ENCODE results near the gene SNX27. TPM values are rescaled to one million over a fixed set of nuclear protein-coding genes. Genes with fewer than 3 reads are reported as not detected.

Gene SNX27
- total and polyA plus RNA-seq, 2 experiments from 2014 or later, result 40.6 to 59.7 TPM

- no peak overlapping the region for H2AFZ ChIP-seq
- peaks cover 4% of the 10 kb centered on the region for H3K27me3 Mint-ChIP-seq (ENCODE audit: insufficient read depth, low read depth, poor library complexity)
- peaks cover 3% of the 10 kb centered on the region; the same call in 1 of the 3 replicates for H3K4me1 Mint-ChIP-seq
- H3K27ac ChIP-seq (ENCODE audit: low read depth), result no peak overlapping the region
- H3K27me3 ChIP-seq (ENCODE audit: insufficient read depth), result no peaks in the 10 kb centered on the region
- no peak overlapping the region for H3K27ac Mint-ChIP-seq
- H3F3A ChIP-seq (replicated peaks; ENCODE audit: low read depth), result no peaks in the 10 kb centered on the region
- no peaks in the 10 kb centered on the region for H3K36me3 ChIP-seq (ENCODE audit: insufficient read depth)
- no peaks in the 10 kb centered on the region for H3K4me1 ChIP-seq (ENCODE audit: insufficient read depth)
- TF ChIP-seq CREB1 (CRISPR knock-in tag; IDR thresholded peaks at IDR 0.05; ENCODE audit: low read depth) (no peak), NANOG (IDR thresholded peaks at IDR 0.05; ENCODE audit: borderline replicate concordance) (no peak), ETS1 (IDR thresholded peaks at IDR 0.05) (no peak), POLR2AphosphoS5 (IDR thresholded peaks at IDR 0.05; ENCODE audit: low read depth) (no peak), STAT1 (IDR thresholded peaks at IDR 0.05; ENCODE audit: unreplicated experiment) (no peak), JUNB (IDR thresholded peaks at IDR 0.05; ENCODE audit: unreplicated experiment) (no peak), REST (IDR thresholded peaks at IDR 0.05; ENCODE audit: unreplicated experiment) (no peak), EZH2 (IDR thresholded peaks at IDR 0.05; ENCODE audit: low read depth, unreplicated experiment) (no peak), EZH2phosphoT487 (IDR thresholded peaks at IDR 0.05; ENCODE audit: unreplicated experiment) (no peak), ZNF114 (CRISPR knock-in tag; IDR thresholded peaks at IDR 0.05) (no peak), ZNF331 (CRISPR knock-in tag; IDR thresholded peaks at IDR 0.05; ENCODE audit: low read depth) (no peak), ZNF462 (CRISPR knock-in tag; IDR thresholded peaks at IDR 0.05) (no peak), CTCF (conservative IDR thresholded peaks at IDR 0.05; ENCODE audit: low read depth in 2 of 2) (no peak)
- H3K79me2 ChIP-seq (replicated peaks; ENCODE audit: insufficient read depth), result no peaks in the 10 kb centered on the region
- H3K9me3 Mint-ChIP-seq, result peaks cover 8% of the 10 kb centered on the region; the same call in 2 of the 3 replicates
- H3K4me2 ChIP-seq, result no peak overlapping the region
- H3K9me2 ChIP-seq (ENCODE audit: insufficient read depth), result no peaks in the 10 kb centered on the region
- no peak for DNase-seq (ENCODE audit: low spot score)
- H3K4me3 ChIP-seq, result no peak overlapping the region
- no peak overlapping the region for H3K4me3 Mint-ChIP-seq
- ATAC-seq, result no peak
- no peaks in the 10 kb centered on the region for H3K36me3 Mint-ChIP-seq (ENCODE audit: low read depth)
- H4K20me1 ChIP-seq (replicated peaks; ENCODE audit: insufficient read depth), result no peaks in the 10 kb centered on the region
These were observed 7.6 kb upstream of the SNX27 start for GRCh38 chr1:151604291-151604690.
